ENCODE results near the gene SORCS2.

SORCS2 gene

GRCh38 chr4:7255488-7255881 is 63.1 kb downstream of the SORCS2 start:
- H3K4me3 ChIP-seq (ENCODE audit: insufficient read length, low read depth) = no peak overlapping the region
- no peak for TF ChIP-seq SUZ12 (IDR thresholded peaks at IDR 0.05; ENCODE audit: extremely low read depth, insufficient read depth, insufficient read length)
- no peak for TF ChIP-seq YY1 (IDR thresholded peaks at IDR 0.05; ENCODE audit: insufficient read depth, insufficient read length)
- no peak for TF ChIP-seq ZNF274 (IDR thresholded peaks at IDR 0.05; ENCODE audit: low read depth, low read length)

GRCh38 chr4:7255996-7256395 is 63.7 kb downstream of the SORCS2 start:
- H3K36me3 ChIP-seq (ENCODE audit: insufficient read depth, insufficient read length, low read length) = no peaks in the 10 kb centered on the region
- peaks cover 3% of the 10 kb centered on the region for H3K4me1 ChIP-seq (ENCODE audit: insufficient read depth, insufficient read length)
- H3K4me3 ChIP-seq (ENCODE audit: insufficient read length, low read depth) = no peak overlapping the region
- peaks cover 15% of the 10 kb centered on the region; the same call in 1 of the 2 replicates for H3K9me3 ChIP-seq (ENCODE audit: insufficient read depth, low read length)
- H3K27me3 ChIP-seq (ENCODE audit: insufficient read depth, insufficient read length) = no peaks in the 10 kb centered on the region
- H3K9ac ChIP-seq (ENCODE audit: insufficient read length, low read depth) = no peak overlapping the region
- no peak for DNase-seq (ENCODE audit: low read depth, low spot score)
- no peak for TF ChIP-seq ZNF274 (IDR thresholded peaks at IDR 0.05; ENCODE audit: low read depth, low read length)
- no peak for TF ChIP-seq SUZ12 (IDR thresholded peaks at IDR 0.05; ENCODE audit: extremely low read depth, insufficient read depth, insufficient read length)
- TF ChIP-seq YY1 (IDR thresholded peaks at IDR 0.05; ENCODE audit: insufficient read depth, insufficient read length) = no peak

More at GRCh38 chr4:7255488-7255881, 63.1 kb downstream of the SORCS2 start:
- no peak for DNase-seq (ENCODE audit: low read depth, low spot score)
- Histone ChIP-seq H3K36me3 (ENCODE audit: insufficient read depth, insufficient read length, low read length) (no peaks in the 10 kb centered on the region), H3K27me3 (ENCODE audit: insufficient read depth, insufficient read length) (no peaks in the 10 kb centered on the region), H3K4me1 (ENCODE audit: insufficient read depth, insufficient read length) (peaks cover 3% of the 10 kb centered on the region), H3K9me3 (ENCODE audit: insufficient read depth, low read length) (peaks cover 14% of the 10 kb centered on the region; the same call in 1 of the 2 replicates), H3K9ac (ENCODE audit: insufficient read length, low read depth) (no peak overlapping the region)

- no peak overlapping the region for H3K9ac ChIP-seq (ENCODE audit: insufficient read length, low read depth)
- H3K4me3 ChIP-seq (ENCODE audit: insufficient read length, low read depth) = no peak overlapping the region
- peaks cover 3% of the 10 kb centered on the region for H3K4me1 ChIP-seq (ENCODE audit: insufficient read depth, insufficient read length)
- TF ChIP-seq YY1 (IDR thresholded peaks at IDR 0.05; ENCODE audit: insufficient read depth, insufficient read length) (no peak), ZNF274 (IDR thresholded peaks at IDR 0.05; ENCODE audit: low read depth, low read length) (no peak), SUZ12 (IDR thresholded peaks at IDR 0.05; ENCODE audit: extremely low read depth, insufficient read depth, insufficient read length) (no peak)
- DNase-seq (ENCODE audit: low read depth, low spot score) = no peak
- peaks cover 15% of the 10 kb centered on the region; the same call in 1 of the 2 replicates for H3K9me3 ChIP-seq (ENCODE audit: insufficient read depth, low read length)
- H3K36me3 ChIP-seq (ENCODE audit: insufficient read depth, insufficient read length, low read length) = no peaks in the 10 kb centered on the region
- no peaks in the 10 kb centered on the region for H3K27me3 ChIP-seq (ENCODE audit: insufficient read depth, insufficient read length)
Measured at GRCh38 chr4:7256984-7257810, 64.9 kb downstream of the SORCS2 start.

GRCh38 chr4:7259039-7259438 is 66.7 kb downstream of the SORCS2 start:
- no peaks in the 10 kb centered on the region for H3K27me3 ChIP-seq (ENCODE audit: insufficient read depth, insufficient read length)
- H3K4me1 ChIP-seq (ENCODE audit: insufficient read depth, insufficient read length) = no peaks in the 10 kb centered on the region
- H3K9me3 ChIP-seq (ENCODE audit: insufficient read depth, low read length) = peaks cover 15% of the 10 kb centered on the region; the same call in 1 of the 2 replicates
- no peaks in the 10 kb centered on the region for H3K36me3 ChIP-seq (ENCODE audit: insufficient read depth, insufficient read length, low read length)
- no peak overlapping the region for H3K4me3 ChIP-seq (ENCODE audit: insufficient read length, low read depth)
- TF ChIP-seq ZNF274 (IDR thresholded peaks at IDR 0.05; ENCODE audit: low read depth, low read length) = no peak
- TF ChIP-seq SUZ12 (IDR thresholded peaks at IDR 0.05; ENCODE audit: extremely low read depth, insufficient read depth, insufficient read length) = no peak
- TF ChIP-seq YY1 (IDR thresholded peaks at IDR 0.05; ENCODE audit: insufficient read depth, insufficient read length) = no peak
- no peak overlapping the region for H3K9ac ChIP-seq (ENCODE audit: insufficient read length, low read depth)
- DNase-seq (ENCODE audit: low read depth, low spot score) = no peak

- no peak for TF ChIP-seq YY1 (IDR thresholded peaks at IDR 0.05; ENCODE audit: insufficient read depth, insufficient read length)
- H3K4me3 ChIP-seq (ENCODE audit: insufficient read length, low read depth) = no peak overlapping the region
- DNase-seq (ENCODE audit: low read depth, low spot score) = no peak
Measured at GRCh38 chr4:7260569-7260968, 68.2 kb downstream of the SORCS2 start.

GRCh38 chr4:7261087-7261486 is 68.7 kb downstream of the SORCS2 start:
- Histone ChIP-seq H3K9ac (ENCODE audit: insufficient read length, low read depth) (no peak overlapping the region), H3K4me1 (ENCODE audit: insufficient read depth, insufficient read length) (peaks cover 7% of the 10 kb centered on the region), H3K27me3 (ENCODE audit: insufficient read depth, insufficient read length) (no peaks in the 10 kb centered on the region), H3K4me3 (ENCODE audit: insufficient read length, low read depth) (no peak overlapping the region), H3K9me3 (ENCODE audit: insufficient read depth, low read length) (peaks cover 15% of the 10 kb centered on the region; the same call in 1 of the 2 replicates), H3K36me3 (ENCODE audit: insufficient read depth, insufficient read length, low read length) (no peaks in the 10 kb centered on the region)
- no peak for TF ChIP-seq YY1 (IDR thresholded peaks at IDR 0.05; ENCODE audit: insufficient read depth, insufficient read length)
- no peak for TF ChIP-seq ZNF274 (IDR thresholded peaks at IDR 0.05; ENCODE audit: low read depth, low read length)
- no peak for TF ChIP-seq SUZ12 (IDR thresholded peaks at IDR 0.05; ENCODE audit: extremely low read depth, insufficient read depth, insufficient read length)
- DNase-seq (ENCODE audit: low read depth, low spot score) = no peak

More at GRCh38 chr4:7260569-7260968, 68.2 kb downstream of the SORCS2 start:
- Histone ChIP-seq H3K27me3 (ENCODE audit: insufficient read depth, insufficient read length) (no peaks in the 10 kb centered on the region), H3K9ac (ENCODE audit: insufficient read length, low read depth) (no peak overlapping the region), H3K4me1 (ENCODE audit: insufficient read depth, insufficient read length) (peaks cover 2% of the 10 kb centered on the region), H3K36me3 (ENCODE audit: insufficient read depth, insufficient read length, low read length) (no peaks in the 10 kb centered on the region), H3K9me3 (ENCODE audit: insufficient read depth, low read length) (peaks cover 15% of the 10 kb centered on the region; the same call in 1 of the 2 replicates)

- H3K4me1 ChIP-seq (ENCODE audit: insufficient read depth, insufficient read length) = peaks cover 11% of the 10 kb centered on the region
- H3K27me3 ChIP-seq (ENCODE audit: insufficient read depth, insufficient read length) = no peaks in the 10 kb centered on the region
- H3K9ac ChIP-seq (ENCODE audit: insufficient read length, low read depth) = no peak overlapping the region
- no peak for TF ChIP-seq SUZ12 (IDR thresholded peaks at IDR 0.05; ENCODE audit: extremely low read depth, insufficient read depth, insufficient read length)
- TF ChIP-seq ZNF274 (IDR thresholded peaks at IDR 0.05; ENCODE audit: low read depth, low read length) = no peak
- TF ChIP-seq YY1 (IDR thresholded peaks at IDR 0.05; ENCODE audit: insufficient read depth, insufficient read length) = no peak
- DNase-seq (ENCODE audit: low read depth, low spot score) = no peak
- no peaks in the 10 kb centered on the region for H3K36me3 ChIP-seq (ENCODE audit: insufficient read depth, insufficient read length, low read length)
- peaks cover 15% of the 10 kb centered on the region; the same call in 1 of the 2 replicates for H3K9me3 ChIP-seq (ENCODE audit: insufficient read depth, low read length)
- H3K4me3 ChIP-seq (ENCODE audit: insufficient read length, low read depth) = no peak overlapping the region
Measured at GRCh38 chr4:7261536-7261935, 69.2 kb downstream of the SORCS2 start.
